ENCODE results near the gene EFNA2. TPM values are rescaled to one million over a fixed set of nuclear protein-coding genes. Genes with fewer than 3 reads are reported as not detected.

The EFNA2 gene
- total and polyA plus RNA-seq, 2 of the 4 experiments (the other 2 are of a cell fraction) = not detected

GRCh38 chr19:1259206-1259875, 26.3 kb upstream of the EFNA2 start:
- H3K36me3 ChIP-seq (ENCODE audit: control insufficient read depth, insufficient read depth, low read length) = peaks cover 43% of the 10 kb centered on the region
- H3K79me1 ChIP-seq (ENCODE audit: low read depth in 1 of 2, low read length in 2 of 2) = peaks cover 0 to 68% of the 10 kb centered on the region in 2 experiments; a peak in 2 of 4 replicates
- dilution Hi-C loops (cut with HindIII; ENCODE audit: low sequenced_read_pairs, unreplicated experiment) = no loop called here
- peak overlapping the region; percentile 78 for H2BK5ac ChIP-seq (ENCODE audit: low read depth, low read length, poor library complexity, severe bottlenecking)
- no peak overlapping the region for H3K23ac ChIP-seq (ENCODE audit: low read depth, low read length)
- no TSS peak for BruUV-seq (replicated peaks)
- CTCF ChIA-PET = interaction anchor here (1.4 kb wide), 1 partner anchor 15 kb away, joined by 5 read pairs; no protein-coding TSS in a partner anchor
- no peak overlapping the region for H2BK120ac ChIP-seq (ENCODE audit: low read depth, low read length)
- ATAC-seq (ENCODE audit: low read depth) (peak; percentile 3), DNase-seq (peak; percentile 51)
- H3K56ac ChIP-seq (ENCODE audit: extremely low read depth, insufficient read depth, low read length) = no peak overlapping the region
- no peak overlapping the region for H3K9ac ChIP-seq (ENCODE audit: low read depth, low read length)
- in situ Hi-C loops (cut with MboI; ENCODE audit: low sequenced_read_pairs) = no loop called here
- peak overlapping the region; percentile 50 for H3K4ac ChIP-seq (ENCODE audit: low read depth, low read length)
- H3K9me3 ChIP-seq (ENCODE audit: control insufficient read depth, insufficient read depth, low read length) = no peaks in the 10 kb centered on the region
- peak overlapping the region; percentile 61 for H2AFZ ChIP-seq (replicated peaks; ENCODE audit: low read length, poor library complexity)
- TF ChIP-seq POLR2A (IDR thresholded peaks at IDR 0.05; ENCODE audit: low read depth, low read length) (peak; percentile 69; the same call in 1 of the 2 replicates), MAFK (IDR thresholded peaks at IDR 0.05; ENCODE audit: low read depth, low read length) (no peak)
- 0 out of 2 replicates have a peak overlapping the region, but pooled peaks have one; percentile 25 for H4K5ac ChIP-seq (ENCODE audit: low read depth, low read length)
- peaks cover 52% of the 10 kb centered on the region for H3K4me1 ChIP-seq (ENCODE audit: control insufficient read depth, insufficient read depth, low read length)
- peak overlapping the region; percentile 68; the same call in 1 of the 2 replicates for H3K14ac ChIP-seq (replicated peaks; ENCODE audit: low read depth, low read length)
- POLR2A ChIA-PET (ENCODE audit: unreplicated experiment) = no interaction called here
- WGBS, 2 experiments (ENCODE audit: extremely low coverage in 2 of 2, insufficient read length in 1 of 2) = 50% methylated on average over 2 of the region's 17 CpGs; no CpG with 5 or more reads in 1 of the 2 experiments
- H4K91ac ChIP-seq (ENCODE audit: insufficient read depth, low read depth, low read length) = peak overlapping the region; percentile 13
- H3K27ac ChIP-seq (ENCODE audit: insufficient read depth, low read length) = peak overlapping the region; percentile 65
- H2BK15ac ChIP-seq (ENCODE audit: low read depth, low read length) = no peak overlapping the region
- no peak overlapping the region for H3K4me3 ChIP-seq (ENCODE audit: insufficient read depth, low read depth, low read length)
- peak overlapping the region in 1 of 2 experiments; percentile 57; a peak in 3 of 4 replicates for H4K8ac ChIP-seq (ENCODE audit: low read depth in 2 of 2, low read length in 2 of 2)
- H3K18ac ChIP-seq (ENCODE audit: low read depth, low read length) = no peak overlapping the region
- H3K9me1 ChIP-seq (ENCODE audit: insufficient read depth, low read length) = peaks cover 3% of the 10 kb centered on the region; the same call in 1 of the 2 replicates
- H2BK20ac ChIP-seq (ENCODE audit: low read depth, low read length) = no peak overlapping the region
- peak overlapping the region; percentile 86; the same call in 1 of the 2 replicates for H2AK5ac ChIP-seq (ENCODE audit: low read depth, low read length)
- intact Hi-C loops (cut with micrococcal nuclease) = no loop called here
- peak overlapping the region; percentile 93 for H2AK9ac ChIP-seq (replicated peaks; ENCODE audit: low read depth, low read length, poor library complexity)
- no peak overlapping the region for H3K4me2 ChIP-seq (ENCODE audit: low read depth, low read length)
- H4K20me1 ChIP-seq (ENCODE audit: insufficient read depth, low read length) = peaks cover 60% of the 10 kb centered on the region
- H3K27me3 ChIP-seq (ENCODE audit: control insufficient read depth, insufficient read depth, low read length) = no peaks in the 10 kb centered on the region

All from IMR-90 (cell line).